HG03064 (cell line): ENCODE measurements around the gene TERT.

Source experiments
- ATAC-seq: cut with Tn5 transposase; IDR thresholded peaks from one replicate; pipeline ENCODE4 v1.9.1; 2021; ENCODE audit warnings: low read depth; ENCODE audit not compliant: unreplicated experiment

Gene TERT

GRCh38 chr5:1265026-1265425 lies 29.8 kb downstream of the TERT start:
- ATAC-seq: no peak

- ATAC-seq: no peak
Observed at GRCh38 chr5:1264211-1264610, 30.7 kb downstream of the TERT start.

- no peak for ATAC-seq
Observed at GRCh38 chr5:1262381-1262780, 32.5 kb downstream of the TERT start.

GRCh38 chr5:1261643-1262042 lies 33.2 kb downstream of the TERT start:
- ATAC-seq: no peak

GRCh38 chr5:1259806-1260480 lies 34.9 kb downstream of the TERT start:
- no peak for ATAC-seq

GRCh38 chr5:1257841-1258240 lies 37.0 kb downstream of the TERT start:
- no peak for ATAC-seq

- no peak for ATAC-seq
Observed at GRCh38 chr5:1257363-1257762, 37.5 kb downstream of the TERT start.

GRCh38 chr5:1256776-1257175 lies 38.1 kb downstream of the TERT start:
- no peak for ATAC-seq

GRCh38 chr5:1255081-1255561 lies 39.7 kb downstream of the TERT start:
- no peak for ATAC-seq

- no peak for ATAC-seq
Observed at GRCh38 chr5:1254196-1254595, 40.7 kb downstream of the TERT start.

- no peak for ATAC-seq
Observed at GRCh38 chr5:1253456-1254105, 41.3 kb downstream of the TERT start.

- no peak for ATAC-seq
Observed at GRCh38 chr5:1252681-1253080, 42.2 kb downstream of the TERT start.

GRCh38 chr5:1251678-1252580 lies 42.9 kb downstream of the TERT start:
- ATAC-seq: no peak

- no peak for ATAC-seq
Observed at GRCh38 chr5:1249366-1250280, 45.2 kb downstream of the TERT start.

- ATAC-seq: no peak
Observed at GRCh38 chr5:1247811-1248210, 47.1 kb downstream of the TERT start.

GRCh38 chr5:1246711-1247431 lies 48.0 kb downstream of the TERT start:
- ATAC-seq: no peak

- no peak for ATAC-seq
Observed at GRCh38 chr5:1245905-1246576, 48.8 kb downstream of the TERT start.

GRCh38 chr5:1244976-1245375 lies 49.9 kb downstream of the TERT start:
- ATAC-seq: no peak

GRCh38 chr5:1244255-1244654 lies 50.6 kb downstream of the TERT start:
- no peak for ATAC-seq
